Tongue (tissue), 2 donors: Measurements from ENCODE around the gene SHC1. TPM values are rescaled to one million over a fixed set of nuclear protein-coding genes. Genes with fewer than 3 reads are reported as not detected.

Source experiments
- DNase-seq: peaks from one replicate; pipeline ENCODE4 v3.0.0-alpha.2; 2015
- total RNA-seq: library from RNA; depleted of rRNA; stranded (reverse); fragments of >200 nt; gene quantifications from one replicate; pipeline ENCODE4 v1.2.3, GENCODE V29; 2014

The SHC1 gene
- total RNA-seq, 1 donor from 2014 or later: 67.9 TPM

DNA sequence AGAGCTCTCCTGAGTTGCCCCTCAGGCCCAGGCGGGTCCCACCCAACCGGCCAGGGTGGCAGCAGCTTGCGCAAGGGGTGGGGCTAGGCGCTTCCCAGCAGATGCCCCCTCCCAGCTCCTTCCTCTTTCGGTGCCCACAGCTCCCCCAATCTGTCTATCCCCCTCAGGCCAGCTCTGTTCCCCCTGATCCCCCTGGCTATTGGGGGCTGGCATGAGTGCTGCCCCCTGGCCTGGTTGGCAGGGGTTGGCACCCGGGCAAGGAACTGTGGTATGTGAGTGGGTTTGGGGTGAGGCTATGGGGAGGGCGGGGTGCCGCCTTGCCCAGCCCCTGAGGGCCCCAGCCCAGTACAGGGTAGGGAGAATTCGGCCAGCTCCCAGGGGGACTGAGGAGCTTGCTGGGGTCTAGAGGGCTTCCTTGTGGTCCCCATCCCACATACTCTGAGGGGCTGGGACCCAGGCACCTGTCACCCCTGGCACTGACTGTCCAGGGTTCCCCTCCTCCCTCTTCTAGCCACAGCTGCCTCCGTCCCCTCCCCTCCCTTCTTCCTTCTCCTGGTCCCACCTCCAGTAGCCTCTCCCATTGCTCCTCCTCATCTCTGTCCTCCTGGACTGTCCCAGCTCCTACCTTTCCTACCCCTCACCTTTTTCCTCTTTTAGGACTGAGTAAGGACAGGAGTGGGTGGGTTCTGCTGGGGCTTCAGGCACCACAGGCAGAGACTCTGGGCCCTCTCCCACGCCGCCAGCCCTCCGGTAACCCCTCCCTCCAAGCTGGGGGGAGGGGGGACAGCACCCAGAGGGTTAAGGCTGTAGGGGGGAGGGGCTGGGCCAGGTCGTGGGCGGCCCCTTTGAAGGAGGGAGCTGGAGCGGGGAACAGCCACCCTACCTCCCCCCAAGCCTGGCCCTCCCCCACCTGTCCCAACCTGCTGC, 37.7 kb upstream of the SHC1 start:
- no peak for DNase-seq

GRCh38 chr1:155007251-155007828, 36.8 kb upstream of the SHC1 start:
- no peak for DNase-seq

- peak; percentile 64 for DNase-seq
These were observed 36.1 kb upstream of the SHC1 start for GRCh38 chr1:155006601-155007101.

- DNase-seq: peak; percentile 58
These were observed 34.8 kb upstream of the SHC1 start for GRCh38 chr1:155005076-155006011.

- DNase-seq: no peak
These were observed 34.0 kb upstream of the SHC1 start for GRCh38 chr1:155004352-155005075.

DNA sequence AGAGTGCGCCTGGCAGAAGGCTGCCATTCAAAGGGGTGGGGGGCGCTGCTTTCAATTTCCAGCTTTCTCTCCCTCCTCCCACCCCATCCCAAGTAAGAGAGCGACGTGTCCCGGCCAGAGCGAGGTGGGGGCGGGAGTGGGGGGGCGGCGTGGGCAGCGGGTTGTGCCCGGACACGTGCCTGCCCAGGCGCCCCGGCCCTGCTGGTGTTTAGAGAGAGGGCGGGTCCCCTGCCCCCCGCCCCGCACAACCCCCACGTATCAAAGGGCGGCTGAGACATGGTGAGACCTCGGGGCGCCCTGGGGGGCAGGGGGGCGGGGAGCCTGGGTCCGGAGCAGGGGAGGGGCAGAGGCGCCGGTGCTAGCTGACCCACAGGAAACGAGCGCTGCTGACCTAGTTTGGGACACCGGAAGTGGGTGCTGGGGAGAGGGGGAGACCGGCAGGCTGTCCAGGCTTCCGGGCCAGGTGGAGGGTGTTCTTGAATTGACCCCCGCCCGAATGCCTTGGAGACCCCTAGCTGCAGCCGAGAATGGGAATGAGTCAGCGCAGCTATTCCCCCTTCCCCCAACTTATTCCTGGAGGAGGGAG, 33.3 kb upstream of the SHC1 start:
- peak; percentile 55 for DNase-seq

DNA sequence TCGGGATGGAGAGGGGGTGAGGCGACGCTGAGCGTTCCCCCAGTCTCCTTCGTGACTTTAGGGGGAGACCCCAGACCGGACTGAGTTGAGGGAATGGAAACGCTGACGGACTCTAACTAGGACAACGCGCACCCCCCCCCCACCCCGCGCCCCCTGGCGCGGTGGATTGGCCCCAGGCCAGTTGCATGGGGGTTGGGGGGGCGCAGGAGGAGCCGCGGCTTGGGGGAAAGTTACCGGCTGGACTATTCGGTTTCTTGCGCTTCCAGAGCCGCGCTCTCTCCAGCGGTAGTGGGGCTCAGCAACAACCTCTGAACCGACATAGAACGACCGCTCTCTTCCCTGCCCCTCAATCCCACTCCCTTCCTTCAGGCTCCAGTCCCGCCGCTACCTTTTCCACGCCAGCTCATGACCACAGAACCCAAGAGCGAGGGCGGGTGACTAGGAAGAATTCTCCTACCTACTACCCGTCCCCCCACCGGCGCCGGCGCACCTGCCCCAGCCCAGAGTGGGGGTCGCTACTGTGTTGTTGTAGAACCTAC, 32.7 kb upstream of the SHC1 start:
- DNase-seq: peak; percentile 49

- DNase-seq: peak; percentile 43
These were observed 32.1 kb upstream of the SHC1 start, which contains the start of gene ZBTB7B for GRCh38 chr1:155002464-155003226. ZBTB7B (plus strand) TSS chr1:155002802; CDS start chr1:155014661, 11,859 bp downstream.

- DNase-seq: peak; percentile 100
These were observed 31.3 kb upstream of the SHC1 start for GRCh38 chr1:155001675-155002463.

GRCh38 chr1:155001425-155001674, 30.8 kb upstream of the SHC1 start:
- no peak for DNase-seq

GRCh38 chr1:155000726-155001424, 30.3 kb upstream of the SHC1 start:
- peak; percentile 95 for DNase-seq

GRCh38 chr1:155000411-155000725, 29.8 kb upstream of the SHC1 start:
- DNase-seq: no peak

DNA sequence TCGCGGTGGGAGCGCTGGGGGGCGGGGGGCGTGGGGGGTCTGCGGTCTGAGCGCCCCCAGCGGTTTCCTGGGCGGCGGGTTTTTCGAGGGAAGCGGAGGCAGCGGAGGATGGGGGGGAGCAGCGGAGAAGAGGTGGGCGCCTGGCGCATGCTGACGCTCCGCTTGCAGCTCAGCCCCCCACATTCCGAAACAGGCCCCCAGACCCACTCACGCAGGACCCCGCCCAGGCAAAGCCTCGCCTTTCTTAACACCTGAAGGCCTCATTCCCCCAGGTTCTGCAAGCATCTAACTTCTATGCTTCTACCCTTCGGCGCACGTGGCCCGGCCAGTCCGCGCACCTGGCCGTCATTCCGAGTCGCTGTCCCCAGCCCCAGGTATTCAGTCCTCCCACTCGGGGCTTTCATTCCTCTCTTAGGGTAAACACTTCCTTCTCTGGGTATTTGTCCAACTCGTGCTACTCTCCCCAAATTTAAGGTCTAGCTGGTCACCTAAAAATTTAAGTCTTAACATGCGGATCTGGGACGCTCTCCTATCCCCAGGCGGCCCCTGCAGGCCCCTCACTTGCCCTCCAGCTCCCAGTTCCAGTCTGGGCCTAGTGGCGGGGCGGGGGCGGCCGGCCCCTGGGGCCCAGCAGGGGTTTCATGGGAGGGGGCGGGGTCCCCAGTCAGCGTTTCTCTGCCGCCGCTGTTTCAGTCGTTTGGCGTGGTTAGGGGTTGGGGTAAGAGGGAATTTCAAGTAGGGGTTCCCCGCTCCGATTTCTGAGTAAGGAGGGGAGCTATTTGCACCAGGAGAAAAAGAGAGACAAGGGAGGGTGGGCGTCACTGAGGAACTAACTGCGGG, 29.2 kb upstream of the SHC1 start:
- peak; percentile 48 for DNase-seq

DNA sequence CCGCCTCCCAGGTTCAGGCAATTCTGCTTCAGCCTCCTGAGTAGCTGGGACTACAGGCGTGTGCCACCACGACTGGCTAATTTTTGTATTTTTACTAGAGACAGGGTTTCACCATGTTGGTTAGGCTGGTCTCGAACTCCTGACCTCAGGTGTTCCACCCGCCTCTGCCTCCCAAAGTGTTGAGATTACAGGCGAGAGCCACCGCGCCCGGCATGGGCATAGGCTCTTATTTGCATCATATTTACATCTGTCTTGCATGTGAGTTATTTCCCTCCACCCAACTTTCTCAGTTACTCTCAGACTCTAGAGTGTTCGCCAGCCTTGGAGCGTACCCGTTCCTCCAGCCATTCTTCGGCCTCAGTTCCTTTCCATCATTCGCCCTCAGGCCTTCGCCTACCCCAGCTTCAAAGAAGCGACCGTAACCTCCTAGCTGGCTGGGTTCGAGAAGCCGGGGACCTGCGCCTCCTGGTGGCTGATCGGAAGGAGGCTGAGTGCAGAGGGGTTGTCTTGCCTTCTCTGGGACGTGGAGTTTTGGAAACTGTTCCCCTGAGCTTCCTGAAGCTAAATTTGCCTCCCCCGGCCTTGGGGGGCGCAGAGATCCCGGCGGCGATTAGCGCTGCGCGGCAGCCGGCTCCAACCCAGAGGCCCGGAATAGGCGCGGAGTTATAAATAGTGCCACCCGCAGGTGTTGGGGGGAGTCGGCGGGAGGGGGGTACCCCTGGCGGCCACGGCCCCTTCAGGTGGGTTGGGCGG, 28.4 kb upstream of the SHC1 start:
- peak; percentile 87 for DNase-seq

DNA sequence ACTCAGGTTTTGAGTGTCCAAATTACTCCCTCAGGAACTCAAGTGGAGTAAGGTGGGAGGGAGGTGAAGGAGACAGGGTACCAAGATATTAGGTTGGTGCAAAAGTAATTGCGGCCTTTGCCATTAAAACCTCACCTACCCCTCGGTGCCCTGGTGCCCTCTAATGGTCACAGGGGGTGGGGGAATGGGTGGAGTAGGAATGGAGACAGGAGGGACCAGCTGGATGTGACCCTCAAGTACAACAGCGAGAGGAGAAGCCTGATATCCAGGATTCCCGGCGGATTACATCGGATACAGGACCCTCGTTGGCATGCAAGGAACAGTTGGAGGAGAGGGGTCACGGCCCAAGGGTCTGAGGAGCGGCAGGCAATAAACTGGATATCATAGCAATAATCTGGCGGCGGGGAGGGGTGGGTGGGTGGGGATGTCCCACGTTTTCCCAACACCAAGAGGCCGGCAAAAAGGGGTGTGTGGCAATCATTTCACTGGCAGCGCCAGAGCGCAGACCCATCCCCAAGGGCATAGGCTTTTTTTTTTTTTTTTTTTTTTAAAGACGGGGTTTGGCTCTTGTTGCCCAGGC, 27.7 kb upstream of the SHC1 start:
- DNase-seq: no peak

GRCh38 chr1:154996966-154997701, 26.6 kb upstream of the SHC1 start:
- DNase-seq: no peak
